DMS79 treated with DMSO at 0.1 percent for 48 hours (cell line): ENCODE measurements around the gene PLA2G4E.

Experiments
- DNase-seq: peaks from one replicate; lab custom pipeline; 2025; lab: John Stamatoyannopoulos, UW

The PLA2G4E gene

GRCh38 chr15:42018306-42019224, 2.3 kb downstream of the PLA2G4E start:
- DNase-seq: no peak

- no peak for DNase-seq
Measured at GRCh38 chr15:42016971-42017370, 3.9 kb downstream of the PLA2G4E start.

- no peak for DNase-seq
Measured at GRCh38 chr15:42014406-42014805, 6.4 kb downstream of the PLA2G4E start.

GRCh38 chr15:42012928-42013482, 7.8 kb downstream of the PLA2G4E start:
- no peak for DNase-seq

- DNase-seq: no peak
Measured at GRCh38 chr15:42012241-42012640, 8.6 kb downstream of the PLA2G4E start.

- DNase-seq: no peak
Measured at GRCh38 chr15:42011074-42011473, 9.8 kb downstream of the PLA2G4E start.

- DNase-seq: no peak
Measured at GRCh38 chr15:42010434-42010833, 10.4 kb downstream of the PLA2G4E start.

GRCh38 chr15:42009474-42009873, 11.4 kb downstream of the PLA2G4E start:
- DNase-seq: no peak

GRCh38 chr15:42009022-42009421, 11.8 kb downstream of the PLA2G4E start:
- DNase-seq: no peak

- DNase-seq: no peak
Measured at GRCh38 chr15:42007386-42007785, 13.5 kb downstream of the PLA2G4E start.

- DNase-seq: no peak
Measured at GRCh38 chr15:42002333-42002732, 18.5 kb downstream of the PLA2G4E start.

GRCh38 chr15:42001236-42001635, 19.6 kb downstream of the PLA2G4E start:
- DNase-seq: no peak

- no peak for DNase-seq
Measured at GRCh38 chr15:41999290-42000285, 21.3 kb downstream of the PLA2G4E start.

GRCh38 chr15:41997845-41998244, 23.0 kb downstream of the PLA2G4E start:
- DNase-seq: peak; percentile 13

- DNase-seq: no peak
Measured at GRCh38 chr15:41996921-41997592, 23.8 kb downstream of the PLA2G4E start.

GRCh38 chr15:41996376-41996775, 24.5 kb downstream of the PLA2G4E start:
- DNase-seq: no peak

GRCh38 chr15:41995476-41995855, 25.4 kb downstream of the PLA2G4E start:
- no peak for DNase-seq

GRCh38 chr15:41994772-41995475, 25.9 kb downstream of the PLA2G4E start:
- DNase-seq: no peak

- DNase-seq: no peak
Measured at GRCh38 chr15:41994171-41994650, 26.6 kb downstream of the PLA2G4E start.

- no peak for DNase-seq
Measured at GRCh38 chr15:41993472-41994170, 27.2 kb downstream of the PLA2G4E start.
